ENCODE measurements around the gene CAMSAP3. TPM values are rescaled to one million over a fixed set of nuclear protein-coding genes. Genes with fewer than 3 reads are reported as not detected.
A peak's percentile ranks its signal among the peaks of the same experiment; 100 is the strongest.

Gene CAMSAP3
- total and polyA plus RNA-seq, 7 experiments from 2014 or later = 0.06 to 0.76 (median 0.20) TPM; not detected in 1

DNA sequence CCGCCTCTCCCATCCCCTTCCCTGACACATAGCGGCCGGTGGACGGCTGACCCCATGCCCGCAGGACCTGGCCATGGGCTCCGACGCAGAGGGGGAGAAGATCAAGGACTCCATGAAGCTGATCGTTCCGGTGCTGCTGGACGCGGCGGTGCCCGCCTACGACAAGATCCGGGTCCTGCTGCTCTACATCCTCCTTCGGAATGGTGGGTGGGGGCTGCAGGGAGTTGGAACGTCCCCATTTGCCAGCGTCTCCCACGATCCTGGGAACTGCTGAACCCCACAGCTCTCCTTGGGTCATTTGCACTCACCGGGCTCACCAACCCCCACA, 48.9 kb downstream of the CAMSAP3 start:
- no peak overlapping the region for H3K27ac Mint-ChIP-seq
- ChIA-PET POLR2A (no interaction called here), CTCF (interaction anchor here (1.0 kb wide), 1 partner anchor 105 kb away, joined by 3 read pairs; no protein-coding TSS in a partner anchor)
- Histone ChIP-seq H3K27me3 (ENCODE audit: control insufficient read depth in 2 of 2, insufficient read depth in 2 of 2, low read length in 2 of 2) (no peaks in the 10 kb centered on the region), H3K4me3 (ENCODE audit: low read length) (no peak overlapping the region), H3K27ac (ENCODE audit: low read depth, low read length) (no peak overlapping the region), H3K4me1 (ENCODE audit: control insufficient read depth in 2 of 2, insufficient read depth in 2 of 2, low read length in 2 of 2) (no peaks in the 10 kb centered on the region), H3K9me3 (ENCODE audit: control insufficient read depth in 2 of 3, low read length in 3 of 3) (no peaks in the 10 kb centered on the region), H3K36me3 (ENCODE audit: control insufficient read depth in 2 of 3, insufficient read depth in 3 of 3, low read length in 3 of 3) (peaks cover 0 to 66% (median 3%) of the 10 kb centered on the region in 3 experiments)
- no peak for ATAC-seq
- H3K36me3 Mint-ChIP-seq = peaks cover 0 to 19% (median 8%) of the 10 kb centered on the region in 5 donors
- no peak for DNase-seq
- H3K9me3 Mint-ChIP-seq = peaks cover 0 to 5% (median 0%) of the 10 kb centered on the region in 11 donors
- H3K4me3 Mint-ChIP-seq = no peak overlapping the region
- no peaks in the 10 kb centered on the region for H3K27me3 Mint-ChIP-seq
- H3K4me1 Mint-ChIP-seq = peaks cover 7 to 18% (median 10%) of the 10 kb centered on the region in 7 donors
- intact Hi-C loops (cut with micrococcal nuclease) = no loop called here

DNA sequence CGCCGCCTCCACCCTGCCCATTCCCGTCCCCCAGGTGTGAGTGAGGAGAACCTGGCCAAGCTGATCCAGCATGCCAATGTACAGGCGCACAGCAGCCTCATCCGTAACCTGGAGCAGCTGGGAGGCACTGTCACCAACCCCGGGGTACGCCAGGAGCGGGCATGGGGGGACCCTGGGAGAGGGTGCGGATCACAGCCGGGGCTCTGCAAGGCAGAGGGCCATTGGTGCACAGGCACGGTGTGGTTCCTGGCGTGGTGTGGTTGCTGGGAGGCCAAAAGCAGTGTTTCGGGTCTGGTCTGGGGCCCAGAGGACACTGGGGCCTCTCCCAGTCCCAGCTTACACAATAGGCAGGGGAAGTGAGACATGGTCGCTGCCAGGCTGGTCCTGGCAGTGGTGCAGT, 49.5 kb downstream of the CAMSAP3 start:
- CTCF ChIA-PET = interaction anchor here (1.0 kb wide), 1 partner anchor 104 kb away, joined by 3 read pairs; no protein-coding TSS in a partner anchor
- Histone ChIP-seq H3K4me1 (ENCODE audit: control insufficient read depth in 2 of 2, insufficient read depth in 2 of 2, low read length in 2 of 2) (no peaks in the 10 kb centered on the region), H3K36me3 (ENCODE audit: control insufficient read depth in 2 of 3, insufficient read depth in 3 of 3, low read length in 3 of 3) (peaks cover 0 to 60% (median 3%) of the 10 kb centered on the region in 3 experiments), H3K27ac (ENCODE audit: low read depth, low read length) (no peak overlapping the region), H3K9me3 (ENCODE audit: control insufficient read depth in 2 of 3, low read length in 3 of 3) (no peaks in the 10 kb centered on the region), H3K4me3 (ENCODE audit: low read length) (no peak overlapping the region), H3K27me3 (ENCODE audit: control insufficient read depth in 2 of 2, insufficient read depth in 2 of 2, low read length in 2 of 2) (no peaks in the 10 kb centered on the region)
- H3K9me3 Mint-ChIP-seq = peaks cover 0 to under 1% (median 0%) of the 10 kb centered on the region in 11 donors
- peaks cover 0 to 13% (median 5%) of the 10 kb centered on the region in 5 donors for H3K36me3 Mint-ChIP-seq
- intact Hi-C loops (cut with micrococcal nuclease) = no loop called here
- peaks cover under 1 to 12% (median 4%) of the 10 kb centered on the region in 7 donors for H3K4me1 Mint-ChIP-seq
- DNase-seq (no peak), ATAC-seq (peak; percentile 62)
- POLR2A ChIA-PET = interaction anchor here (0.9 kb wide), 1 partner anchor 9 kb away, joined by 3 read pairs; no protein-coding TSS in a partner anchor
- H3K27ac Mint-ChIP-seq = peak overlapping the region in 1 of 9 donors; percentile 14
- no peak overlapping the region for H3K4me3 Mint-ChIP-seq
- H3K27me3 Mint-ChIP-seq = peaks cover 0 to 3% (median 0%) of the 10 kb centered on the region in 5 donors

DNA sequence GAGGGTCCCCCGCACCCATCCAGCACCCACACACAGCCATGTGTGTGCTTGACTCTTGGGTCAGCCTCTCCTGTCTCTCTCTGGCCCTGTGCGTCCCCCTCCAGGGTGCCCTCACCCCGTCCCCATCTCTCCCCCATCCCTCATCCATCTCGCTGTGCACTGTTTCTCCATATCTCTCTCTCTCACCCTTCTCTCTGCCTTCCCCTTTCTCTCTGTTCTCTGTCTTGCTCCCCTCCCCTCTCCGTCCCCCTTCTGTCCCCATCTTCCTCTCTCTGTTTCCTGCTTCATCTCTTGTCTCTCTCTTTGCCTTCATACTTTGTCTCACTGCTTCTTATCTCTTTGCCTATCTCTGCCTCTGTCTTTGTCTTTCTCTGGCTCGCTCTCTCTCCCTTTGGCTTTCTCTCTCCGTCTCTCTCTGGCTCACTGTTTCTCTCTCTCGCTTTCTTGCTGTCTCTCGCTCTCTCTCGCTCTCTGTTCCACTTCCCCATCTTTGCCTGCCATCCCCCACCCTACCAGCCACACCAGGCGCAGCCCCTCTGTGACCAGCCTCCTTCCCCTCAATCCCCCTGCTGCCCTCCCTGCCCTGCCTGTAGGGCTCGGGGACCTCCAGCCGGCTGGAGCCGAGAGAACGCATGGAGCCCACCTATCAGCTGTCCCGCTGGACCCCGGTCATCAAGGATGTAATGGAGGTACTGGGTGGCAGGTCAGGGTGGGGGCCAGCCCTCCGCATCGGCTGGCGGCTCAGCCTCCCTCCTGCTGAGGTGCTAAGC, 50.2 kb downstream of the CAMSAP3 start:
- Histone ChIP-seq H3K4me1 (ENCODE audit: control insufficient read depth in 2 of 2, insufficient read depth in 2 of 2, low read length in 2 of 2) (no peaks in the 10 kb centered on the region), H3K9me3 (ENCODE audit: control insufficient read depth in 2 of 3, low read length in 3 of 3) (no peaks in the 10 kb centered on the region), H3K27ac (ENCODE audit: low read depth, low read length) (no peak overlapping the region), H3K4me3 (ENCODE audit: low read length) (no peak overlapping the region), H3K27me3 (ENCODE audit: control insufficient read depth in 2 of 2, insufficient read depth in 2 of 2, low read length in 2 of 2) (no peaks in the 10 kb centered on the region), H3K36me3 (ENCODE audit: control insufficient read depth in 2 of 3, insufficient read depth in 3 of 3, low read length in 3 of 3) (peaks cover 0 to 54% (median 3%) of the 10 kb centered on the region in 3 experiments)
- ChIA-PET CTCF (no interaction called here), POLR2A (interaction anchor here (0.9 kb wide), 1 partner anchor 10 kb away, joined by 3 read pairs; no protein-coding TSS in a partner anchor)
- intact Hi-C loops (cut with micrococcal nuclease) = no loop called here
- Mint-ChIP-seq H3K27me3 (peaks cover 0 to 3% (median 0%) of the 10 kb centered on the region in 5 donors), H3K27ac (peak overlapping the region in 5 of 9 donors; percentile 14 to 74 (median 48)), H3K9me3 (no peaks in the 10 kb centered on the region), H3K4me1 (peaks cover 0 to 11% (median 0%) of the 10 kb centered on the region in 7 donors), H3K36me3 (peaks cover 0 to 12% (median 5%) of the 10 kb centered on the region in 5 donors), H3K4me3 (no peak overlapping the region)
- DNase-seq (peak in 1 of 9 donors; percentile 7), ATAC-seq (peak; percentile 4)

DNA sequence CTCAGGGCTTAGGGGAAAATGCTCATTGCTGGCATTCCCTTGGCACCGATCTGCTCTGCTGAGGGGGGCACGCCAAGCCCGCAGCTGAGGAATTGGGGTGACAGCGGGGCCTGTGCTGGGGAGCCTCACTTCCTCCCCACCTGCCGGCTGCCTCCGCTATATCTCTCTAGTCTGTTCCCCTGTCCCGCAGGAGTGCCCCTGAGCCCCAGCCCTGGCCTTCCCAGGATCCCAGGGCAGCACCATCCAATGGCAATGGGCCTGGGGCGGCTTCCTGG, 50.7 kb downstream of the CAMSAP3 start:
- intact Hi-C loops (cut with micrococcal nuclease) = no loop called here
- ChIA-PET POLR2A (no interaction called here), CTCF (no interaction called here)
- H3K4me3 Mint-ChIP-seq = no peak overlapping the region
- H3K4me1 Mint-ChIP-seq = peaks cover 0 to 11% (median 0%) of the 10 kb centered on the region in 7 donors
- H3K27ac Mint-ChIP-seq = no peak overlapping the region
- DNase-seq (peak in 1 of 9 donors; percentile 6), ATAC-seq (no peak)
- H3K27me3 Mint-ChIP-seq = peaks cover 0 to 3% (median 0%) of the 10 kb centered on the region in 5 donors
- no peaks in the 10 kb centered on the region for H3K9me3 Mint-ChIP-seq
- Histone ChIP-seq H3K27me3 (ENCODE audit: control insufficient read depth in 2 of 2, insufficient read depth in 2 of 2, low read length in 2 of 2) (no peaks in the 10 kb centered on the region), H3K4me3 (ENCODE audit: low read length) (no peak overlapping the region), H3K27ac (ENCODE audit: low read depth, low read length) (no peak overlapping the region), H3K4me1 (ENCODE audit: control insufficient read depth in 2 of 2, insufficient read depth in 2 of 2, low read length in 2 of 2) (no peaks in the 10 kb centered on the region), H3K36me3 (ENCODE audit: control insufficient read depth in 2 of 3, insufficient read depth in 3 of 3, low read length in 3 of 3) (peaks cover 0 to 48% (median 3%) of the 10 kb centered on the region in 3 experiments), H3K9me3 (ENCODE audit: control insufficient read depth in 2 of 3, low read length in 3 of 3) (no peaks in the 10 kb centered on the region)
- H3K36me3 Mint-ChIP-seq = peaks cover 0 to 12% (median 5%) of the 10 kb centered on the region in 5 donors

DNA sequence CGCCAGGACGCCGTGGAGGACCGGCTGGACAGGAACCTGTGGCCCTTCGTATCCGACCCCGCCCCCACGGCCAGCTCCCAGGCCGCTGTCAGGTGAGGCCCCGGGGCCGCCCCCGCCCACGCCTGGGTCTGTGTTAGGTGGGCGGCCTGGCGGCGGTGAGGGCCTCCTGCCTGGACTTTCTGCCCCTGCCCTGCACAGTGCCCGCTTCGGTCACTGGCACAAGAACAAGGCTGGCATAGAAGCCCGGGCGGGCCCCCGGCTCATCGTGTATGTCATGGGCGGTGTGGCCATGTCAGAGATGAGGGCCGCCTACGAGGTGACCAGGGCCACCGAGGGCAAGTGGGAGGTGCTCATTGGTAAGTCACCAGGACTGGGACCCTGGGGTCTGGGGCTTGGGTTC, 51.5 kb downstream of the CAMSAP3 start:
- ChIA-PET CTCF (no interaction called here), POLR2A (no interaction called here)
- H3K27ac Mint-ChIP-seq = no peak overlapping the region
- ATAC-seq (no peak), DNase-seq (peak in 1 of 9 donors; percentile 10)
- H3K4me1 ChIP-seq (ENCODE audit: control insufficient read depth in 2 of 2, insufficient read depth in 2 of 2, low read length in 2 of 2) = peaks cover 0 to 2% of the 10 kb centered on the region in 2 donors
- H3K9me3 ChIP-seq (ENCODE audit: control insufficient read depth in 2 of 3, low read length in 3 of 3) = no peaks in the 10 kb centered on the region
- intact Hi-C loops (cut with micrococcal nuclease) = no loop called here
- no peak overlapping the region for H3K4me3 Mint-ChIP-seq
- peaks cover 0 to 12% (median 5%) of the 10 kb centered on the region in 5 donors for H3K36me3 Mint-ChIP-seq
- H3K27me3 Mint-ChIP-seq = peaks cover 0 to 6% (median 0%) of the 10 kb centered on the region in 5 donors
- no peaks in the 10 kb centered on the region for H3K27me3 ChIP-seq (ENCODE audit: control insufficient read depth in 2 of 2, insufficient read depth in 2 of 2, low read length in 2 of 2)
- no peaks in the 10 kb centered on the region for H3K9me3 Mint-ChIP-seq
- peaks cover 0 to 44% (median 3%) of the 10 kb centered on the region in 3 experiments for H3K36me3 ChIP-seq (ENCODE audit: control insufficient read depth in 2 of 3, insufficient read depth in 3 of 3, low read length in 3 of 3)
- no peak overlapping the region for H3K27ac ChIP-seq (ENCODE audit: low read depth, low read length)
- H3K4me3 ChIP-seq (ENCODE audit: low read length) = no peak overlapping the region
- H3K4me1 Mint-ChIP-seq = peaks cover 1 to 11% (median 4%) of the 10 kb centered on the region in 7 donors

GRCh38 chr19:7648265-7649014, 52.8 kb downstream of the CAMSAP3 start:
- ChIA-PET POLR2A (interaction anchor here (0.7 to 2.0 kb wide), 4 partner anchors 10 to 159 kb away, joined by 3 to 8 read pairs (median 4); partner anchors contain the start of genes PET100, STXBP2 and XAB2), CTCF (interaction anchor here (0.5 to 0.6 kb wide), 2 partner anchors 12 to 1126 kb away, joined by 4 to 5 read pairs; no protein-coding TSS in a partner anchor)
- Histone ChIP-seq H3K27ac (ENCODE audit: low read depth, low read length) (no peak overlapping the region), H3K36me3 (ENCODE audit: control insufficient read depth in 2 of 3, insufficient read depth in 3 of 3, low read length in 3 of 3) (peaks cover 0 to 35% (median 3%) of the 10 kb centered on the region in 3 experiments), H3K27me3 (ENCODE audit: control insufficient read depth in 2 of 2, insufficient read depth in 2 of 2, low read length in 2 of 2) (no peaks in the 10 kb centered on the region), H3K9me3 (ENCODE audit: control insufficient read depth in 2 of 3, low read length in 3 of 3) (no peaks in the 10 kb centered on the region), H3K4me1 (ENCODE audit: control insufficient read depth in 2 of 2, insufficient read depth in 2 of 2, low read length in 2 of 2) (peaks cover 0 to 5% of the 10 kb centered on the region in 2 donors), H3K4me3 (ENCODE audit: low read length) (no peak overlapping the region)
- Mint-ChIP-seq H3K27me3 (peaks cover 0 to 6% (median 0%) of the 10 kb centered on the region in 5 donors), H3K4me3 (no peak overlapping the region), H3K36me3 (peaks cover 0 to 12% (median 5%) of the 10 kb centered on the region in 5 donors), H3K27ac (no peak overlapping the region), H3K4me1 (peaks cover 5 to 15% (median 11%) of the 10 kb centered on the region in 7 donors), H3K9me3 (no peaks in the 10 kb centered on the region)
- ATAC-seq (no peak), DNase-seq (peak in 1 of 9 donors; percentile 6)
- intact Hi-C loops (cut with micrococcal nuclease) = no loop called here

All from naive thymus-derived CD4-positive, alpha-beta T cell (primary cell).